Epithelial cell of proximal tubule (primary cell): ENCODE results near the gene RALGPS1. TPM values are rescaled to one million over a fixed set of nuclear protein-coding genes. Genes with fewer than 3 reads are reported as not detected.
A peak's percentile ranks its signal among the peaks of the same experiment; 100 is the strongest.

Source experiments
- DNase-seq: peaks from one replicate; pipeline ENCODE4 v3.0.0-alpha.2; 2011; ENCODE audit warnings: low read depth
- H3K4me3 ChIP-seq: 2 replicates; pipeline ENCODE4 v1.5.1; 2011; ENCODE audit warnings: low read depth, mild to moderate bottlenecking, low read length
- total RNA-seq: library from RNA; depleted of rRNA; stranded (reverse); fragments of >200 nt; gene quantifications from 2 replicates; pipeline ENCODE4 v1.2.3, GENCODE V29; 2015
- TF ChIP-seq, protein P1 (sequence below): conservative IDR thresholded peaks from 2 replicates; pipeline ENCODE4 v1.5.1; 2012; ENCODE audit warnings: low read depth, mild to moderate bottlenecking, low read length

Gene RALGPS1
- total RNA-seq, 1 donor from 2014 or later, result 4.0 TPM

DNA sequence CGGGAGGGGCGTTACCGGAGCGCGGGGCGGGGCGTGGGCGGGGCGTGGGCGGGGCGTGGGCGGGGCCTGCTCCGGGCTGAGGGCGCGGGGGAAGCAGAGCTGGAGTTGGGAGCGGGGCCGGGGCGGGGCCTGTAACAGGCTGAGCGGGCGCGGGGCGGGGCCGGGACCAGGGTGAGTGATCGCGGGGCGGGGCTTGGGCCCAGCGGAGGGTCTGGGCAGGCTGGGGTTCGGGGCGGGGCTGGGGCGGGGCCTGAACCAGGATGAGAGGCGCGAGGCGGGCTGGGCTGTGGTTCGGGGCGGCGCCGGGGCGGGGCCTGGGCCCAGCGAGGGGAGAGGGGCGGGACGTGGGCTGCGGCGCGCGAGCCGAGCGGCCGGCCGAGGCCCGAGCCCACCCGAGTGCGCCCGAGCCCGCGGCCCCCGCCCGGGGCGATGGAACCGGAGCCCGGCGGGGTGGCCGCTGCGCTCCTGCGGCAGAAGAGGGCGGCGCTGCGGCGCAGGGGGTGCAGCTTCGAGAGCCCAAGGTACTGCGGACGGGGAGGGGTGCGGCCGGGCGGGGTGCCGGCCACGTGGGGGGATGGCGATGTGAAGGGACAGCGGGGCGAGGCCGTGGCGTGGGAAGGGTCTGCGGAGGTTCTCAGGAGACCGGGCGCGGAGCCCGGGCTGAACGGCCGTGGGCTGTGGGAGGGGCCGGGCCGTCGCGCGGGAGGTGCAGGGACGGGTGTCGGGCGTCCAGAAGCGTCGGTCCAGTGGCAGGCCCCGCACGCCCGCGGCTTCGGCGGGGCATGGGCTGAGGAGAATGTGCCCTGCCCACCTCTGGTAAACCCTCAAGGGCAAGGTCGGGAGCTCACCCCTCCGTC lies 310.5 kb downstream of the RALGPS1 start:
- no peak for DNase-seq
- TF ChIP-seq, protein P1, sequence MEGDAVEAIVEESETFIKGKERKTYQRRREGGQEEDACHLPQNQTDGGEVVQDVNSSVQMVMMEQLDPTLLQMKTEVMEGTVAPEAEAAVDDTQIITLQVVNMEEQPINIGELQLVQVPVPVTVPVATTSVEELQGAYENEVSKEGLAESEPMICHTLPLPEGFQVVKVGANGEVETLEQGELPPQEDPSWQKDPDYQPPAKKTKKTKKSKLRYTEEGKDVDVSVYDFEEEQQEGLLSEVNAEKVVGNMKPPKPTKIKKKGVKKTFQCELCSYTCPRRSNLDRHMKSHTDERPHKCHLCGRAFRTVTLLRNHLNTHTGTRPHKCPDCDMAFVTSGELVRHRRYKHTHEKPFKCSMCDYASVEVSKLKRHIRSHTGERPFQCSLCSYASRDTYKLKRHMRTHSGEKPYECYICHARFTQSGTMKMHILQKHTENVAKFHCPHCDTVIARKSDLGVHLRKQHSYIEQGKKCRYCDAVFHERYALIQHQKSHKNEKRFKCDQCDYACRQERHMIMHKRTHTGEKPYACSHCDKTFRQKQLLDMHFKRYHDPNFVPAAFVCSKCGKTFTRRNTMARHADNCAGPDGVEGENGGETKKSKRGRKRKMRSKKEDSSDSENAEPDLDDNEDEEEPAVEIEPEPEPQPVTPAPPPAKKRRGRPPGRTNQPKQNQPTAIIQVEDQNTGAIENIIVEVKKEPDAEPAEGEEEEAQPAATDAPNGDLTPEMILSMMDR, result no peak
- H3K4me3 ChIP-seq, result peak overlapping the region; percentile 70

DNA sequence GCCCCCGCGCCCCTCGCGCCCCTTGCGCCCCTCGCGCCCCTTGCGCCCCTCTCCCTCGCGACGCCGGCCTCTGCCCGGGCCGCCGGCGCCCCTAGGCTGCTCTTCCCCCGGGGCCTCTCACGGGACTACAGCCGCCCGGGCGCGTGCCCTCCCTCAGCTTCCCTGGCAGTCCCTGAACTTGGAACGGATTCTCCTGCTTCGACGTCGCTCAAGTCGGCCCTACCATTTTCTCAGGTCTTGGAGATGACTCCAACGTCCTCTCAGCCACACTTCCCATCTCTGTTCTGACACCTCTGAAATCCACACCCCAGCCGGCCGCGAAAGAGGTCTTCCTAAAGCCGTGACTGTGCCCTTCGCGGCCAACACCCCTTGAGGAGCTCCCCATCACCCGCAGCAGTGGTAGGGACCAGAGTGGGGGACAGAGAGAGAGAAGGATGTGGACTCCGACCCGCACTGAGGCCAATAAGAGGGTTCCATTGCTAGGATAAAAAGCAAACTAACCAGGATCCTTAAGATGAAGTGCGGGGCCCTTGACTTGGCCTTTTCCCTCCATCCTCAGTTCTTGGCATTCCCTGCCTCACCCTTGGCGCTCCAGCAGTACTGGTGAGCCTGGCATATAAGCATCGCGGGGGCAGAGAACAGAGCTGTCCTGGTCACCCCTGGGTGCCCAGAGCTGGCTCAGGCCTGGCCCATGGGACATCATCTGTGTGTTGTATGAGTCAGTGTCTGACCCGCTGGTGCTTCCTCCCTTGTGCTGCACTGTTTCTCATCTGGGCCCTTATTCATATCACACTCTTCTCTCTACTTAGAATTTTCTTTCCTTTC lies 311.4 kb downstream of the RALGPS1 start:
- TF ChIP-seq, protein P1, result no peak
- DNase-seq, result no peak
- H3K4me3 ChIP-seq, result peak overlapping the region; percentile 70

DNA sequence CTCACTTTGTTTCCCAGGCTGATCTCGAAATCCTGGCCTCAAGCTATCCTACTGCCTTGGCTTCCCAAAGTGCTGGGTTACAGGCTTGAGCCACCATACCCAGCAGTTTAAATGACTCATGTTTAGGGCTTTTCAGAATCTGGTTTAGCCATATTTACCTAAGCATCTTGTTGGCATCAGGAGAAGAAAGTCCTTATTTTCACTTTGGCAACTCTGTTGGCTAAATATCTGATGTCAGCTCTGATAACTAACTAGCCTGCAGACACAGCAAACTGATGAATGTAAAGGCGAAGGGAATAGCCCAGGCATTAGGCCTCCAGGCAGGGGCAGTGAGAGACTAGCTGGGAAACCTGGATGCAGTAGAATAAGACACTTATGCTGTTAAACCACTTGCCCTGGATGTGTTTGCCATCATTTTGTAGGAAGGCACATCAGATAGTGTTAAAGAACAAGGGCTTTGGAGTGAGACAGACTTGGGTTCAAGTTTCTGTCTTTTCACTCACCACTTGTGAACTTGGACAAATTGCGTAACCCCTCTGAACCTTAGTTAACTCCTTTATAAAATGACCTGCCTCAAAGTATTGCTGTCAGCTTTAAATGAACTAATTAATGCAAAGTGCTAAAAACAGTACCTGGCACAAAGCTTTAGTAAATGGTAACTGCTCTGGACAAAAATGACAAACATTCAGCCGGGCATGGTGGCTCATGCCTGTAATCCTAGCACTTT lies 315.3 kb downstream of the RALGPS1 start:
- DNase-seq, result no peak
- TF ChIP-seq, protein P1, result no peak
- no peak overlapping the region for H3K4me3 ChIP-seq

DNA sequence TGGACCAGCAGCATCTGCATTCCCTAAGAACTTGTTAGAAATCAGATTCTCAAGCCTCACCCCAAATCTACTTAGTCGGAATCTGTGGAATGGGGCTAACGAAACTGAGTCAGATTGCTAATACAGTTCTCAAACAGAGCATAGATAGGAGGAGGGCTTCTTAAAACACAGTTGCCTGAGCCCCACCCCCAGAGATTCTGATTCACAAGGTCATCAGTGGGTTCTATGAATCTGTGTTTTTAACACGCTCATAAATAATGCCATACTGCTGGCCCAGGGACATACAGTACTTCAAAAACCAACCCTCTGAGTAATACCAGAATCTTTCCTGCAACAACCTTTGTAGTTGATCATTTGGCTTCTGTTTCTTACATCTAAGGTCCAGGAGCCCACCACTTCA lies 317.1 kb downstream of the RALGPS1 start:
- no peak for DNase-seq
- TF ChIP-seq, protein P1, result no peak
- H3K4me3 ChIP-seq, result no peak overlapping the region

DNA sequence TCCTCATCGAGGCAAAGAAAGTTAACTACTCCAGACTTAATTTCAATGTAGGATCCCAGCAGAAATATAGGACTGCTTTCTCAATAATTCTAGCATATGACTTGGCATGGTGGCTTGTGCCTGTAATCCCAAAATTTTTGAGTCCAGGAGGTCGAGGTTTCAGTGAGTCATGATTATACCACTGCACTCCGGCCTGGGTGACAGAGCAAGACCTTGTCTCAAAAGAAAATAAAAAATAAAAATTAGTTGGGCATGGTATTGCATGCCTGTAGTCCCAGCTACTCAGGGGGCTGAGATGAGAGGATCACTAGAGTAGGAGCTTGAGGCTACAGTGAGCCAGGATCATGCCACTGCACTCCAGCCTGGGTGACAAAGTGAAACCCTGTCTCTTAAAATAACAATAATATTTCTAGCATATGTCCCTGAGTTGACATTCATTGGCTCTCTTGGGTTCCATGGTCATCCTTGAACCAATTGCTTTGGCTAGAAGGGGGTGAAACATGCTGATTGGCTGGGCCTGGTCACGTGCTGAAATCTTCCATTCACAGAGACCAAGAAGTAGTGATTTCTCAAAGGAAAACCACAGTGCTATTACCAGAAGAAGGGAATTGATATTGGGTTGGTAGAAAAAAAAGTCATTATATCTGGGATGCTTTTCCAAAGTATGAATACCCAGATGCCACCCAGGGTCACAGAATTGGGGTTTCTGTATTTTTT lies 318.4 kb downstream of the RALGPS1 start:
- no peak for DNase-seq
- TF ChIP-seq, protein P1, result no peak
- no peak overlapping the region for H3K4me3 ChIP-seq

DNA sequence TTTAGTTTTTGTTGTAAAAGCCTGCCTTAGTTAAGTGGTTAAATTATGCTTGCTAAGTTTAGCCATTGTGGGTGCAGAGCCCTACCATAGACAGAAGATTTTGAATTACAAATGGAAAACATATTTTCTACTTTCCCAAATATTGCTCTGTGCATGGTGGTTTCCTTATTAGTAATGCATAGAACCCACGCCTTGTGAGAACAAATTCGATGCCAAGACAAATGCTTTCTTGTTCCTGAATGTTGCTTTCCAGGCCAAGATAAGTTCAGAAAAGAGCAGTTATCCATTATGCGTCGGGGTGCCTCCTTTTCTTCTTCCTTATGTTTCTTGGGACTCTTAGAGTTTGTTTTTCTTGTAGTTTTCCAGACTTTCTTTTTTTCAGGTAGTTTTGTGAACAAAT lies 319.0 kb downstream of the RALGPS1 start:
- H3K4me3 ChIP-seq, result no peak overlapping the region
- no peak for DNase-seq
- TF ChIP-seq, protein P1, result no peak
